ENCODE measurements around the gene PTPRM. TPM values are rescaled to one million over a fixed set of nuclear protein-coding genes. Genes with fewer than 3 reads are reported as not detected.

Gene PTPRM
- total and polyA plus RNA-seq, 4 donors = 9.2 to 23.0 (median 12.7) TPM

DNA sequence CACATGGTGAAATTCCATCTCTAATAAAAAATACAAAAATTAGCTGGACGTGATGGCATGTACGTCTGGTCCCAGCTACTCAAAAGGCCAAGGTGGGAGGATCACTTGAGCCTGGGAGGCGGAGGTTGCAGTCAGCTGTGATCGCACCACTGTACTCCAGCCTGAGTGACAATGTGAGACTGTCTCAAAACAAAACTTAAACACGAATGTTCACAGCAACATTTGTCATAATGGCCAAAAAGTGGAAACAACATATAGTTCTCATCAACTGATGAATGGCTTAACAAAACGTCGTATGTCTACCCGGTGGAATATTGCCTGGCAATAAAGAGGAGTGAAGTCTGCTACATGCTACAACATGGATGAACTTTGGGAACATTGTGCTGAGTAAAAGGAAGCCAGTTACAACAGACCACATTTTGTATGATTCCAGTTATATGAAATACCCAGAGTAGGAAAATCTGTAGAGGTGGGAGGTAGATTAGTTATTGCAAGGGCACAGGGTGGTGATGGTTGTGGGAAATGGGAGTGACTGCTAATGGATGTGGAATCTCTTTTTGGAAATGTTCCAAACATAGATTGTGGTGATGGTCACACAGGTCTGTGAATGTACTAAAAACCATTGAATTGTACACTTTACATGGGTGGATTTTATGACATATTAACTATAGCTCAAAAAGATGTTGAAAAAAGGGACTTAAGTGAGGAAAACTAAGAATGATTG is 478.2 kb downstream of the PTPRM start:
- TF ChIP-seq ATF3 (IDR thresholded peaks at IDR 0.05) = no peak
- TF ChIP-seq TAF1 (conservative IDR thresholded peaks at IDR 0.05) = no peak
- TF ChIP-seq HNF4A (conservative IDR thresholded peaks at IDR 0.05) = no peak
- TF ChIP-seq RXRA (IDR thresholded peaks at IDR 0.05) = no peak
- no peak for TF ChIP-seq EGR1 (IDR thresholded peaks at IDR 0.05; ENCODE audit: low read depth in 2 of 2)
- no peak for TF ChIP-seq RAD21 (IDR thresholded peaks at IDR 0.05)
- TF ChIP-seq GABPA (IDR thresholded peaks at IDR 0.05 in 1 of 2, conservative IDR thresholded peaks at IDR 0.05 in 1 of 2) = no peak
- TF ChIP-seq, protein P1, sequence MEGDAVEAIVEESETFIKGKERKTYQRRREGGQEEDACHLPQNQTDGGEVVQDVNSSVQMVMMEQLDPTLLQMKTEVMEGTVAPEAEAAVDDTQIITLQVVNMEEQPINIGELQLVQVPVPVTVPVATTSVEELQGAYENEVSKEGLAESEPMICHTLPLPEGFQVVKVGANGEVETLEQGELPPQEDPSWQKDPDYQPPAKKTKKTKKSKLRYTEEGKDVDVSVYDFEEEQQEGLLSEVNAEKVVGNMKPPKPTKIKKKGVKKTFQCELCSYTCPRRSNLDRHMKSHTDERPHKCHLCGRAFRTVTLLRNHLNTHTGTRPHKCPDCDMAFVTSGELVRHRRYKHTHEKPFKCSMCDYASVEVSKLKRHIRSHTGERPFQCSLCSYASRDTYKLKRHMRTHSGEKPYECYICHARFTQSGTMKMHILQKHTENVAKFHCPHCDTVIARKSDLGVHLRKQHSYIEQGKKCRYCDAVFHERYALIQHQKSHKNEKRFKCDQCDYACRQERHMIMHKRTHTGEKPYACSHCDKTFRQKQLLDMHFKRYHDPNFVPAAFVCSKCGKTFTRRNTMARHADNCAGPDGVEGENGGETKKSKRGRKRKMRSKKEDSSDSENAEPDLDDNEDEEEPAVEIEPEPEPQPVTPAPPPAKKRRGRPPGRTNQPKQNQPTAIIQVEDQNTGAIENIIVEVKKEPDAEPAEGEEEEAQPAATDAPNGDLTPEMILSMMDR (IDR thresholded peaks at IDR 0.05; ENCODE audit: low read depth, low read length, missing input control) = no peak
- no peak for TF ChIP-seq MAX (IDR thresholded peaks at IDR 0.05)
- TF ChIP-seq, protein P2, sequence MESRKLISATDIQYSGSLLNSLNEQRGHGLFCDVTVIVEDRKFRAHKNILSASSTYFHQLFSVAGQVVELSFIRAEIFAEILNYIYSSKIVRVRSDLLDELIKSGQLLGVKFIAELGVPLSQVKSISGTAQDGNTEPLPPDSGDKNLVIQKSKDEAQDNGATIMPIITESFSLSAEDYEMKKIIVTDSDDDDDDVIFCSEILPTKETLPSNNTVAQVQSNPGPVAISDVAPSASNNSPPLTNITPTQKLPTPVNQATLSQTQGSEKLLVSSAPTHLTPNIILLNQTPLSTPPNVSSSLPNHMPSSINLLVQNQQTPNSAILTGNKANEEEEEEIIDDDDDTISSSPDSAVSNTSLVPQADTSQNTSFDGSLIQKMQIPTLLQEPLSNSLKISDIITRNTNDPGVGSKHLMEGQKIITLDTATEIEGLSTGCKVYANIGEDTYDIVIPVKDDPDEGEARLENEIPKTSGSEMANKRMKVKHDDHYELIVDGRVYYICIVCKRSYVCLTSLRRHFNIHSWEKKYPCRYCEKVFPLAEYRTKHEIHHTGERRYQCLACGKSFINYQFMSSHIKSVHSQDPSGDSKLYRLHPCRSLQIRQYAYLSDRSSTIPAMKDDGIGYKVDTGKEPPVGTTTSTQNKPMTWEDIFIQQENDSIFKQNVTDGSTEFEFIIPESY (IDR thresholded peaks at IDR 0.05) = no peak
- no peak for TF ChIP-seq SP1 (IDR thresholded peaks at IDR 0.05)
- TF ChIP-seq JUND (IDR thresholded peaks at IDR 0.05) = no peak
- TF ChIP-seq HNF4G (IDR thresholded peaks at IDR 0.05) = no peak
- no peak for TF ChIP-seq NR2F2 (IDR thresholded peaks at IDR 0.05)
- no peak for TF ChIP-seq FOXA2 (IDR thresholded peaks at IDR 0.05)
- no peak for TF ChIP-seq YY1 (IDR thresholded peaks at IDR 0.05)
- no peak for TF ChIP-seq REST (IDR thresholded peaks at IDR 0.05)
- TF ChIP-seq FOXA1 (IDR thresholded peaks at IDR 0.05) = no peak
- WGBS = 96% methylated on average over 8 of the region's 8 CpGs
- Histone ChIP-seq H3K9ac (ENCODE audit: low read depth in 1 of 2, low read length in 2 of 2) (no peak overlapping the region), H3K4me1 (ENCODE audit: control insufficient read depth in 4 of 4, insufficient read depth in 4 of 4, low read length in 3 of 4) (no peaks in the 10 kb centered on the region), H3K4me3 (ENCODE audit: low read depth in 1 of 3, low read length in 3 of 3) (no peak overlapping the region), H3K27me3 (ENCODE audit: control insufficient read depth in 4 of 4, insufficient read depth in 4 of 4, low read length in 3 of 4) (no peaks in the 10 kb centered on the region), H3K9me3 (ENCODE audit: control insufficient read depth in 4 of 4, low read length in 3 of 4) (no peaks in the 10 kb centered on the region), H3K27ac (ENCODE audit: low read depth in 1 of 2, low read length in 2 of 2) (no peak overlapping the region), H3K36me3 (ENCODE audit: control insufficient read depth in 4 of 4, insufficient read depth in 3 of 4, low read depth in 1 of 4, low read length in 3 of 4) (no peaks in the 10 kb centered on the region)
- no peak for DNase-seq (ENCODE audit: low spot score)
